OCI-LY3 (cell line): ENCODE measurements around the gene FUS.

Experiments
- CTCF ChIP-seq: fragments of 200-600, 300-600 bp; sonication (generic); IDR thresholded peaks from 2 replicates; pipeline ENCODE4 v1.5.1; 2014; ENCODE audit warnings: antibody characterized with exemption, low read length, low read depth
- EZH2phosphoT487 ChIP-seq: fragments of 200-600 bp; shearing (Covaris generic); IDR thresholded peaks from 2 replicates; pipeline ENCODE4 v1.6.1; 2018; ENCODE audit warnings: antibody characterized with exemption, mixed run types, low read depth

GRCh38 chr16:31133046-31133501 is 46.9 kb upstream of the FUS start:
- TF ChIP-seq EZH2phosphoT487 (no peak), CTCF (no peak)
